Smooth muscle cell (in vitro differentiated cells): ENCODE measurements around the gene ULBP1. TPM values are rescaled to one million over a fixed set of nuclear protein-coding genes. Genes with fewer than 3 reads are reported as not detected.
"Not testable (repeated sequence)": the region's sequence is repeated elsewhere in the genome, so short reads cannot be mapped to it uniquely, and the experiment has no call there.

Experiments used
- DNase-seq: peaks from one replicate; lab custom pipeline; 2025; ENCODE audit not compliant: unreplicated experiment; lab: John Stamatoyannopoulos, UW
- H2AFZ ChIP-seq: fragments of 200-600 bp; sonication (generic); 2 replicates; pipeline ENCODE4 v1.6.0; 2016; ENCODE audit warnings: antibody characterized with exemption, low read depth, mild to moderate bottlenecking
- H3F3A ChIP-seq: fragments of 200-600 bp; sonication (generic); 2 replicates; pipeline ENCODE4 v1.6.0; 2017; ENCODE audit warnings: antibody characterized with exemption, low read depth
- H3K27ac ChIP-seq: fragments of 200-600 bp; sonication (generic); 2 replicates; pipeline ENCODE4 v1.5.1; 2016; ENCODE audit warnings: low read depth, mild to moderate bottlenecking
- H3K27me3 ChIP-seq: fragments of 200-600 bp; sonication (generic); 2 replicates; pipeline ENCODE4 v1.6.1; 2016; ENCODE audit warnings: low read depth, mild to moderate bottlenecking
- H3K36me3 ChIP-seq: fragments of 200-600 bp; sonication (generic); 2 replicates; pipeline ENCODE4 v1.5.1; 2016; ENCODE audit warnings: low read depth
- H3K4me1 ChIP-seq: fragments of 200-600 bp; sonication (generic); 2 replicates; pipeline ENCODE4 v1.5.1; 2016; ENCODE audit warnings: low read depth
- H3K4me2 ChIP-seq: fragments of 200-600 bp; sonication (generic); 2 replicates; pipeline ENCODE4 v1.6.0; 2016; ENCODE audit warnings: mild to moderate bottlenecking
- H3K4me3 ChIP-seq: fragments of 200-600 bp; sonication (generic); 2 replicates; pipeline ENCODE4 v1.5.1; 2016; ENCODE audit warnings: mild to moderate bottlenecking
- H3K79me2 ChIP-seq: fragments of 200-600 bp; sonication (generic); 2 replicates; pipeline ENCODE4 v1.6.0; 2016; ENCODE audit warnings: low read depth, mild to moderate bottlenecking
- H3K9ac ChIP-seq: fragments of 200-600 bp; sonication (generic); 2 replicates; pipeline ENCODE4 v1.6.0; 2016; ENCODE audit warnings: low read depth
- H3K9me3 ChIP-seq: fragments of 200-600 bp; sonication (generic); replicated peaks from 2 replicates; pipeline ENCODE4 v1.5.1; 2016; ENCODE audit warnings: low read depth
- H4K20me1 ChIP-seq: fragments of 200-600 bp; sonication (generic); 2 replicates; pipeline ENCODE4 v1.6.0; 2016; ENCODE audit warnings: low read depth
- WGBS: methylation state at CpG from one replicate; pipeline ENCODE4 v1.1.7; 2016; ENCODE audit warnings: low lambda C conversion rate; 5-methylcytosine and 5-hydroxymethylcytosine counted together
- polyA plus RNA-seq: library from polyadenylated mRNA; unstranded; fragments of >200 nt; fragmentation: Nextera tagmentation; extraction: Ambion mirVana; gene quantifications from 2 replicates; pipeline ENCODE4 v1.2.1, GENCODE V29; 2016
- total RNA-seq: library from RNA; depleted of rRNA; stranded (reverse); fragments of >200 nt; gene quantifications from 2 replicates; pipeline ENCODE4 v1.2.3, GENCODE V29; 2014
- TF ChIP-seq, protein P1 (sequence below): fragments of 200-600 bp; sonication (generic); IDR thresholded peaks from 2 replicates; pipeline ENCODE4 v1.5.1; 2017; ENCODE audit warnings: borderline replicate concordance, mild to moderate bottlenecking, antibody characterized with exemption; ENCODE audit not compliant: insufficient read depth, poor library complexity, severe bottlenecking

ULBP1 gene
- total and polyA plus RNA-seq, 2 experiments from 2014 or later: 0.72 to 1.7 TPM

GRCh38 chr6:149948616-149949015, 15.1 kb upstream of the ULBP1 start:
- WGBS: 79% methylated on average over 5 of the region's 5 CpGs
- H3K79me2 ChIP-seq: no peaks in the 10 kb centered on the region
- H3F3A ChIP-seq: no peaks in the 10 kb centered on the region
- H3K4me1 ChIP-seq: no peaks in the 10 kb centered on the region
- H3K27me3 ChIP-seq: peaks cover 68% of the 10 kb centered on the region
- H3K36me3 ChIP-seq: no peaks in the 10 kb centered on the region
- H3K4me2 ChIP-seq: no peak overlapping the region
- no peaks in the 10 kb centered on the region for H4K20me1 ChIP-seq
- no peak overlapping the region for H3K27ac ChIP-seq
- H3K4me3 ChIP-seq: no peak overlapping the region
- H2AFZ ChIP-seq: no peak overlapping the region
- TF ChIP-seq, protein P1, sequence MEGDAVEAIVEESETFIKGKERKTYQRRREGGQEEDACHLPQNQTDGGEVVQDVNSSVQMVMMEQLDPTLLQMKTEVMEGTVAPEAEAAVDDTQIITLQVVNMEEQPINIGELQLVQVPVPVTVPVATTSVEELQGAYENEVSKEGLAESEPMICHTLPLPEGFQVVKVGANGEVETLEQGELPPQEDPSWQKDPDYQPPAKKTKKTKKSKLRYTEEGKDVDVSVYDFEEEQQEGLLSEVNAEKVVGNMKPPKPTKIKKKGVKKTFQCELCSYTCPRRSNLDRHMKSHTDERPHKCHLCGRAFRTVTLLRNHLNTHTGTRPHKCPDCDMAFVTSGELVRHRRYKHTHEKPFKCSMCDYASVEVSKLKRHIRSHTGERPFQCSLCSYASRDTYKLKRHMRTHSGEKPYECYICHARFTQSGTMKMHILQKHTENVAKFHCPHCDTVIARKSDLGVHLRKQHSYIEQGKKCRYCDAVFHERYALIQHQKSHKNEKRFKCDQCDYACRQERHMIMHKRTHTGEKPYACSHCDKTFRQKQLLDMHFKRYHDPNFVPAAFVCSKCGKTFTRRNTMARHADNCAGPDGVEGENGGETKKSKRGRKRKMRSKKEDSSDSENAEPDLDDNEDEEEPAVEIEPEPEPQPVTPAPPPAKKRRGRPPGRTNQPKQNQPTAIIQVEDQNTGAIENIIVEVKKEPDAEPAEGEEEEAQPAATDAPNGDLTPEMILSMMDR: no peak
- no peak overlapping the region for H3K9ac ChIP-seq
- H3K9me3 ChIP-seq: no peaks in the 10 kb centered on the region
- no peak for DNase-seq

DNA sequence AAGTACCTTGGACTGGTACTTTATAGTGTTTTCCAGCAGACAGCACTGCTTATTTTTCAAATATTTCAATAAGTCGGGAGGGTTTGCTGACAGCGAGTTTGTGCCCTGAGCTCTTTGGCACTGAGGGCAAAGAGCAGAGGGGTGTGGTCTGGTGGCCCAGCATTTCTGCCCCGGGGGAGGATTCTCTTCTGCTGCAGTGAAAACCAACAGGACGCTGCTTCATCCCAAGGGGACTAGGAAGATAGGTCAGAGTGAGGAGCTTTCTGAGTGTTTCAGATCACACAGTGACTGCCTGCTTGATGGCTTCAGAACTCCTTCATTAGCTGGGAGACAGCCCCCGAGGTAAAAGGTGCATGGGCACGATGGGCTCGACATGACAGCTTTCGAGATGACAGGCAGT, 13.3 kb upstream of the ULBP1 start:
- Histone ChIP-seq H2AFZ (no peak overlapping the region), H3K9me3 (no peaks in the 10 kb centered on the region), H3K4me3 (no peak overlapping the region), H3K4me2 (no peak overlapping the region), H3K27ac (no peak overlapping the region), H3K4me1 (no peaks in the 10 kb centered on the region), H3F3A (no peaks in the 10 kb centered on the region), H3K27me3 (peaks cover 77% of the 10 kb centered on the region), H3K36me3 (no peaks in the 10 kb centered on the region), H4K20me1 (no peaks in the 10 kb centered on the region), H3K79me2 (no peaks in the 10 kb centered on the region), H3K9ac (no peak overlapping the region)
- 48% methylated on average over 8 of the region's 8 CpGs for WGBS
- no peak for DNase-seq
- TF ChIP-seq, protein P1: no peak

- Histone ChIP-seq H3K27ac (no peak overlapping the region), H3K4me2 (no peak overlapping the region), H3K4me1 (no peaks in the 10 kb centered on the region), H3K9me3 (no peaks in the 10 kb centered on the region), H3K27me3 (peaks cover 84% of the 10 kb centered on the region), H3K36me3 (no peaks in the 10 kb centered on the region), H3K79me2 (no peaks in the 10 kb centered on the region), H3K4me3 (no peak overlapping the region), H4K20me1 (no peaks in the 10 kb centered on the region), H3F3A (no peaks in the 10 kb centered on the region), H3K9ac (no peak overlapping the region), H2AFZ (no peak overlapping the region)
- no peak for DNase-seq
- WGBS: 81% methylated on average over 9 of the region's 9 CpGs
- TF ChIP-seq, protein P1: no peak
Observed at GRCh38 chr6:149951096-149951495, 12.6 kb upstream of the ULBP1 start.

GRCh38 chr6:149951626-149952025, 12.1 kb upstream of the ULBP1 start:
- Histone ChIP-seq H3K27ac (no peak overlapping the region), H3F3A (no peaks in the 10 kb centered on the region), H3K36me3 (no peaks in the 10 kb centered on the region), H2AFZ (no peak overlapping the region), H3K27me3 (peaks cover 86% of the 10 kb centered on the region), H3K79me2 (no peaks in the 10 kb centered on the region), H3K4me2 (no peak overlapping the region), H3K9ac (no peak overlapping the region), H3K4me3 (no peak overlapping the region), H4K20me1 (no peaks in the 10 kb centered on the region), H3K4me1 (no peaks in the 10 kb centered on the region), H3K9me3 (no peaks in the 10 kb centered on the region)
- WGBS: 83% methylated on average over 3 of the region's 3 CpGs
- DNase-seq: no peak
- TF ChIP-seq, protein P1: no peak

GRCh38 chr6:149953390-149953789, 10.4 kb upstream of the ULBP1 start:
- not testable (repeated sequence) for H3K36me3 ChIP-seq, H3F3A ChIP-seq, H3K4me3 ChIP-seq, H3K9me3 ChIP-seq, H3K9ac ChIP-seq, H3K4me1 ChIP-seq, H3K27ac ChIP-seq, H2AFZ ChIP-seq, H3K79me2 ChIP-seq, H3K4me2 ChIP-seq, H4K20me1 ChIP-seq, DNase-seq
- H3K27me3 ChIP-seq: peaks cover 96% of the 10 kb centered on the region
- 39% methylated on average over 2 of the region's 2 CpGs for WGBS

DNA sequence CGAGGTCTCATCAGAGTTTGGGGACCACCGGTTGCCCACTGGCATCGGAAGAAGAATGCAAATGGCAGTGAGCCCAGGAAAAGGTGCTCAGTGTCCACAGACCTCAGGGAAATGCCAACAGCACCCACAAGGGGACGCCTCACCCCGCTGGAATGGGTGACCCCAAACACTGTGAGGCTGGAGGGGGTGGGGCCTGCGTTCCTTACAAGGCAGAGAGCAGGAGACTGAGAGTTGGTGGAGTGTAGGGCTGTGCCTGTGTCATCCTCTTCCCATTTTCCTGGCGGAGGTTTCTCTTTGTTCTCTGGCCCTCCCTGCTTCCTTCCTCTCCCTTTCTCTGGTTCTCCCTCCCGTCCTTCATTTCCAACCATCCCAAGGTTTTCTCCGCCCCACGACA, 9.8 kb upstream of the ULBP1 start:
- WGBS: 8% methylated on average over 4 of the region's 10 CpGs
- H3K4me2 ChIP-seq, H3K9me3 ChIP-seq, H2AFZ ChIP-seq, H3K79me2 ChIP-seq, H3K36me3 ChIP-seq, H3F3A ChIP-seq, H3K9ac ChIP-seq, DNase-seq, H4K20me1 ChIP-seq, H3K4me1 ChIP-seq, H3K4me3 ChIP-seq, H3K27ac ChIP-seq: not testable (repeated sequence)
- H3K27me3 ChIP-seq: peaks cover 93% of the 10 kb centered on the region
